SU-DHL-6 (cell line): Measurements from ENCODE around the gene PIEZO1.

Experiments
- EZH2phosphoT487 ChIP-seq: fragments of 200-600 bp; sonication (generic), shearing (Covaris generic); conservative IDR thresholded peaks from 2 replicates; pipeline ENCODE4 v1.6.1; 2018; ENCODE audit warnings: mild to moderate bottlenecking, antibody characterized with exemption, low read length, moderate library complexity, mixed read lengths
- TF ChIP-seq, protein P1 (sequence below): fragments of 200-600 bp; sonication (generic); IDR thresholded peaks from one replicate; pipeline ENCODE4 v1.5.1; 2017; ENCODE audit warnings: antibody characterized with exemption, mild to moderate bottlenecking, low read length, moderate library complexity; ENCODE audit not compliant: insufficient read depth, poor library complexity, severe bottlenecking

DNA sequence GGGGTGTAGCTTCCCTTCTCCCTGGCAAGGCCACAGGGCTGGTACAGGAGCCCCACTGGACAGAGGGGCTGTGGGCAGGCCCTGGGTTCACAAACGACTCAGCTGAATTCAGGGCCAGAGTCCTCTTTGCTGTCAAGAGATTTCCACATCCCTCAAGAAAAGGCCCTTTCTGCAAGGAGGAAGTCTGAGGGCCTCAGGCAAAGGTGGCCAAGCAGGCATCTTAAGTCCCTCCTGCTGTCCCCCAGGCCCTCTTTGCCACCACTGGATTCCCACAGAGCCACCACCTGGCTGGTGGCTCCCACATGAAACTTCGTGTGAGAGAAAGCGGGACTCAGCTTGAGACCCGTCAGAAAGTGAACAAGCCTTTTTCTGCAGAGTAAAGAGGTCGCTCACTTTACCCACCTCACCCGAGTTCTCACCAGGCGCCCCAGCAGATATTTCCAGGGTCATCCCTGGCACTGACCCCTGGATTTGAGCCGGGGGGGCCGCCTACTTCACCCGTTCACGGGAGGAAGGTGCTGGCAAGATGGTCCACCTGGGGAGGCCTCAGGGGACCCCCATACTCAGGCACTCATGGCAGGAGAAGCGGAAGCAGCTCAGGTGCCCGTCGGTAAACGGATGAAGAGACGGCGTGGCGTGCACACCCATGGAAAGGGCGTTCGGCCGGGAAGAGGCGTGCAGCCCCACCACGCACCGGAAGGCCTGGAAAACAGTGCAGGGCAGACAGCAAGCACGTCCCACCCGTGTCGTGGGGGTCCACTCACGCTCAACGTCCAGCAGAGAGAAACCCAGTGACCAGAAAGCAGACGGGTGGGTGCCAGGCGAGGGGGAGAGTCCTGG is 82.4 kb downstream of the PIEZO1 start:
- TF ChIP-seq, protein P1, sequence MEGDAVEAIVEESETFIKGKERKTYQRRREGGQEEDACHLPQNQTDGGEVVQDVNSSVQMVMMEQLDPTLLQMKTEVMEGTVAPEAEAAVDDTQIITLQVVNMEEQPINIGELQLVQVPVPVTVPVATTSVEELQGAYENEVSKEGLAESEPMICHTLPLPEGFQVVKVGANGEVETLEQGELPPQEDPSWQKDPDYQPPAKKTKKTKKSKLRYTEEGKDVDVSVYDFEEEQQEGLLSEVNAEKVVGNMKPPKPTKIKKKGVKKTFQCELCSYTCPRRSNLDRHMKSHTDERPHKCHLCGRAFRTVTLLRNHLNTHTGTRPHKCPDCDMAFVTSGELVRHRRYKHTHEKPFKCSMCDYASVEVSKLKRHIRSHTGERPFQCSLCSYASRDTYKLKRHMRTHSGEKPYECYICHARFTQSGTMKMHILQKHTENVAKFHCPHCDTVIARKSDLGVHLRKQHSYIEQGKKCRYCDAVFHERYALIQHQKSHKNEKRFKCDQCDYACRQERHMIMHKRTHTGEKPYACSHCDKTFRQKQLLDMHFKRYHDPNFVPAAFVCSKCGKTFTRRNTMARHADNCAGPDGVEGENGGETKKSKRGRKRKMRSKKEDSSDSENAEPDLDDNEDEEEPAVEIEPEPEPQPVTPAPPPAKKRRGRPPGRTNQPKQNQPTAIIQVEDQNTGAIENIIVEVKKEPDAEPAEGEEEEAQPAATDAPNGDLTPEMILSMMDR = no peak
- no peak for TF ChIP-seq EZH2phosphoT487
